ENCODE data around the gene RAD51B.

The RAD51B gene

GRCh38 chr14:68230202-68230949 lies 410.8 kb downstream of the RAD51B start:
- H3K9ac ChIP-seq (ENCODE audit: low read length): no peak overlapping the region
- no peak for DNase-seq
- no peaks in the 10 kb centered on the region for H3K79me2 ChIP-seq (ENCODE audit: control insufficient read depth, insufficient read depth, low read length)
- no CpG with 5 or more reads among the region's 3 CpGs for WGBS (ENCODE audit: extremely low coverage, insufficient coverage, low lambda C conversion rate)
- no peak overlapping the region for H3K27ac ChIP-seq (ENCODE audit: low read depth, low read length)
- peak overlapping the region; percentile 12 for H2BK15ac ChIP-seq (replicated peaks; ENCODE audit: low read depth)
- no peak overlapping the region for H2AK5ac ChIP-seq (ENCODE audit: low read length)
- no peak overlapping the region for H2BK5ac ChIP-seq (ENCODE audit: low read length)
- H3K4ac ChIP-seq (ENCODE audit: low read depth, low read length): no peak overlapping the region
- no peak overlapping the region for H3K4me3 ChIP-seq (ENCODE audit: low read length)
- H3K23ac ChIP-seq (ENCODE audit: low read length): no peak overlapping the region
- no peak overlapping the region for H4K5ac ChIP-seq (ENCODE audit: low read length)
- no peak overlapping the region for H3K4me2 ChIP-seq (ENCODE audit: low read length)
- H3K36me3 ChIP-seq (ENCODE audit: control insufficient read depth, insufficient read depth, low read length): no peaks in the 10 kb centered on the region
- no peaks in the 10 kb centered on the region for H3K27me3 ChIP-seq (ENCODE audit: insufficient read depth, low read length, poor library complexity)
- no peak overlapping the region for H3K56ac ChIP-seq (ENCODE audit: low read length)
- no peaks in the 10 kb centered on the region for H3K4me1 ChIP-seq (ENCODE audit: control insufficient read depth, low read depth, low read length)
- no peak overlapping the region for H2BK120ac ChIP-seq (ENCODE audit: low read depth, low read length)
- H3K79me1 ChIP-seq (ENCODE audit: low read length): no peaks in the 10 kb centered on the region
- no peak overlapping the region for H3K18ac ChIP-seq (ENCODE audit: low read length)
- no peak overlapping the region for H4K8ac ChIP-seq (ENCODE audit: low read depth, low read length)

- H2BK120ac ChIP-seq (ENCODE audit: low read depth, low read length): no peak overlapping the region
- H3K56ac ChIP-seq (ENCODE audit: low read length): no peak overlapping the region
- H3K23ac ChIP-seq (ENCODE audit: low read length): no peak overlapping the region
- H3K18ac ChIP-seq (ENCODE audit: low read length): no peak overlapping the region
- H2BK5ac ChIP-seq (ENCODE audit: low read length): no peak overlapping the region
- no peaks in the 10 kb centered on the region for H3K36me3 ChIP-seq (ENCODE audit: control insufficient read depth, insufficient read depth, low read length)
- H3K4me3 ChIP-seq (ENCODE audit: low read length): no peak overlapping the region
- H3K4me2 ChIP-seq (ENCODE audit: low read length): no peak overlapping the region
- no peak overlapping the region for H3K4ac ChIP-seq (ENCODE audit: low read depth, low read length)
- no peak overlapping the region for H2BK15ac ChIP-seq (replicated peaks; ENCODE audit: low read depth)
- no peaks in the 10 kb centered on the region for H3K79me1 ChIP-seq (ENCODE audit: low read length)
- peak; percentile 51 for DNase-seq
- H4K5ac ChIP-seq (ENCODE audit: low read length): no peak overlapping the region
- no peaks in the 10 kb centered on the region for H3K27me3 ChIP-seq (ENCODE audit: insufficient read depth, low read length, poor library complexity)
- no peaks in the 10 kb centered on the region for H3K79me2 ChIP-seq (ENCODE audit: control insufficient read depth, insufficient read depth, low read length)
- no peak overlapping the region for H4K8ac ChIP-seq (ENCODE audit: low read depth, low read length)
- H3K27ac ChIP-seq (ENCODE audit: low read depth, low read length): no peak overlapping the region
- 100% methylated on average over 1 of the region's 2 CpGs for WGBS (ENCODE audit: extremely low coverage, insufficient coverage, low lambda C conversion rate)
- H2AK5ac ChIP-seq (ENCODE audit: low read length): no peak overlapping the region
- no peak overlapping the region for H3K9ac ChIP-seq (ENCODE audit: low read length)
- no peaks in the 10 kb centered on the region for H3K4me1 ChIP-seq (ENCODE audit: control insufficient read depth, low read depth, low read length)
These were observed 411.6 kb downstream of the RAD51B start for GRCh38 chr14:68230950-68231717.

GRCh38 chr14:68231898-68232297 lies 412.3 kb downstream of the RAD51B start:
- Histone ChIP-seq H3K56ac (ENCODE audit: low read length) (no peak overlapping the region), H3K4me3 (ENCODE audit: low read length) (no peak overlapping the region), H2BK15ac (replicated peaks; ENCODE audit: low read depth) (no peak overlapping the region), H3K27ac (ENCODE audit: low read depth, low read length) (no peak overlapping the region), H3K79me2 (ENCODE audit: control insufficient read depth, insufficient read depth, low read length) (no peaks in the 10 kb centered on the region), H2BK120ac (ENCODE audit: low read depth, low read length) (no peak overlapping the region), H4K8ac (ENCODE audit: low read depth, low read length) (no peak overlapping the region), H2AK5ac (ENCODE audit: low read length) (no peak overlapping the region), H4K5ac (ENCODE audit: low read length) (no peak overlapping the region), H3K9ac (ENCODE audit: low read length) (no peak overlapping the region), H3K79me1 (ENCODE audit: low read length) (no peaks in the 10 kb centered on the region), H3K27me3 (ENCODE audit: insufficient read depth, low read length, poor library complexity) (no peaks in the 10 kb centered on the region), H3K18ac (ENCODE audit: low read length) (no peak overlapping the region), H3K4me1 (ENCODE audit: control insufficient read depth, low read depth, low read length) (no peaks in the 10 kb centered on the region), H3K4me2 (ENCODE audit: low read length) (no peak overlapping the region), H3K4ac (ENCODE audit: low read depth, low read length) (no peak overlapping the region), H3K23ac (ENCODE audit: low read length) (no peak overlapping the region), H3K36me3 (ENCODE audit: control insufficient read depth, insufficient read depth, low read length) (no peaks in the 10 kb centered on the region), H2BK5ac (ENCODE audit: low read length) (no peak overlapping the region)
- DNase-seq: no peak
- WGBS (ENCODE audit: extremely low coverage, insufficient coverage, low lambda C conversion rate): no CpG with 5 or more reads among the region's 1 CpG

DNA sequence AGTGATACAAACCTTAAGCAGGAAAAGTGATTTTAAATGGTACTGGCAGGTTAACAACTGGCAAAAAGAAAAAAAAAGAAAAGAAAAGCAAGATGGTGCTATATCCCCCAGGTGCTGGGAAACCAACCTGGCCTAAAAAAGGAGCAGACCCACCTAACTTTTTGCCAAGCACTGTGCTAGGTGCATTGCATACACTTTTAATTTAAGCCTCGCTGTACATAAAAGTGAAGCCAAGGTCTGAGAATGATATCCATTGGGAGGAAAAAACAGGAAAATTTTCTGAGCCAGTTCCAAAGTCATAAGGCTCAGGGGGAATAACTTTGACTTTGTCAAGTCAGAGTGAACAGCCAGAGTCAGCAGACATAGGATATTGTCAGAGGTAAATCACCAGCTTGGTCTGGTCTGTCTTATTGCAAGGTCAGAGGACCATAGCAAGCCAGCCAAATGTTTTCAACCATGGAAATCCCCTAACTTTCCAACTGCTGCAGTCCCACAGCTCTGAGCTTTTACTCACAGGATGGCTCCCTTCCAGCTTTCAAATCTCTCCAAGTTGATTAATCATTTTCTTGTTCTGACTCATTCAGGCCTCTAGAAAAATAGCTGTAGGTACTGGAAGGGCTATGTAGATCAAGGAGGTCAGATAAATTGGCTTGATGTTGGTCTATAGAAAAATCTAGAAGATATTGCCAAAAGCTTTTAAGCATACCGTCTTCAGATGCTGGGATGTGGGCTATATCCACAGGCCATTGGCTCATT lies 412.9 kb downstream of the RAD51B start:
- H3K56ac ChIP-seq (ENCODE audit: low read length): no peak overlapping the region
- no peak overlapping the region for H4K5ac ChIP-seq (ENCODE audit: low read length)
- no peak overlapping the region for H2AK5ac ChIP-seq (ENCODE audit: low read length)
- H4K8ac ChIP-seq (ENCODE audit: low read depth, low read length): no peak overlapping the region
- H3K27me3 ChIP-seq (ENCODE audit: insufficient read depth, low read length, poor library complexity): no peaks in the 10 kb centered on the region
- H3K23ac ChIP-seq (ENCODE audit: low read length): no peak overlapping the region
- no peak overlapping the region for H2BK15ac ChIP-seq (replicated peaks; ENCODE audit: low read depth)
- H3K4ac ChIP-seq (ENCODE audit: low read depth, low read length): peak overlapping the region; percentile 52
- WGBS (ENCODE audit: extremely low coverage, insufficient coverage, low lambda C conversion rate): no CpG with 5 or more reads among the region's 2 CpGs
- no peak overlapping the region for H3K4me2 ChIP-seq (ENCODE audit: low read length)
- H3K18ac ChIP-seq (ENCODE audit: low read length): no peak overlapping the region
- no peak overlapping the region for H2BK5ac ChIP-seq (ENCODE audit: low read length)
- no peak overlapping the region for H3K4me3 ChIP-seq (ENCODE audit: low read length)
- no peak overlapping the region for H2BK120ac ChIP-seq (ENCODE audit: low read depth, low read length)
- H3K27ac ChIP-seq (ENCODE audit: low read depth, low read length): no peak overlapping the region
- no peaks in the 10 kb centered on the region for H3K79me1 ChIP-seq (ENCODE audit: low read length)
- H3K36me3 ChIP-seq (ENCODE audit: control insufficient read depth, insufficient read depth, low read length): no peaks in the 10 kb centered on the region
- DNase-seq: no peak
- no peaks in the 10 kb centered on the region for H3K79me2 ChIP-seq (ENCODE audit: control insufficient read depth, insufficient read depth, low read length)
- H3K4me1 ChIP-seq (ENCODE audit: control insufficient read depth, low read depth, low read length): no peaks in the 10 kb centered on the region
- no peak overlapping the region for H3K9ac ChIP-seq (ENCODE audit: low read length)

DNA sequence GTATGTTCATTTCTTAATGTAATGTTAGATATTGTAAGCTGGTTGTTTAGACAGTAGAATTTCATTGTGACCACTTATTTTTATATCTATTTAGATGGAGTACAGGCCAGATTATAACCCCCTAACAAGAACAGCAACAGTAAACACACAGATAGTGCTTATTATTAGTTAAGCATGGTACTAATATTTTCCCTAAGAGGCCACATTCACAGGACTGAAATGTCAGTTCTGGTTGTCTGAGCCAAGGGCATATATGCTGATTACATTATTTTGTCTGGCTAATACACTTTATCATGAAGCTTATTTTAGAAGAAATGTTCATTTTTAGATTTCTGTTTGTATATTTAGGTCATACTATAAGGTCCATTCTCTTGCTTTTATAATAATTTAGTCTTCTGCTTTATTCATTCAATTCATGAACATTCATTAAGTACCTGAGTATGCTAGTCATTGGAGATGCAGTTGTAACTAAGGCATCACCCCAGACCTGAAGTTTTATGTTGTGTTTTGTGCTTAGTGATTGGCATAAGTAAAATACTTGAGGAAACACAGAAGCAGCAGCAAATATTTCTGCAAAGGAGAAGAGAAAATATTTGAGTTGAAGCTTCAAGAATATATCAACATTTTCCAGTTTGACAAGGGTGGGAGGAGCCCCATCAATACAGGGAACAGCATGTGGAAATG lies 413.7 kb downstream of the RAD51B start:
- no peak overlapping the region for H2BK120ac ChIP-seq (ENCODE audit: low read depth, low read length)
- no peak overlapping the region for H3K23ac ChIP-seq (ENCODE audit: low read length)
- no peak overlapping the region for H3K27ac ChIP-seq (ENCODE audit: low read depth, low read length)
- no peak overlapping the region for H2BK5ac ChIP-seq (ENCODE audit: low read length)
- no peak overlapping the region for H3K18ac ChIP-seq (ENCODE audit: low read length)
- no peak overlapping the region for H2AK5ac ChIP-seq (ENCODE audit: low read length)
- H2BK15ac ChIP-seq (replicated peaks; ENCODE audit: low read depth): no peak overlapping the region
- H4K8ac ChIP-seq (ENCODE audit: low read depth, low read length): no peak overlapping the region
- H3K4ac ChIP-seq (ENCODE audit: low read depth, low read length): no peak overlapping the region
- no peaks in the 10 kb centered on the region for H3K36me3 ChIP-seq (ENCODE audit: control insufficient read depth, insufficient read depth, low read length)
- no peak overlapping the region for H3K4me3 ChIP-seq (ENCODE audit: low read length)
- no peaks in the 10 kb centered on the region for H3K79me2 ChIP-seq (ENCODE audit: control insufficient read depth, insufficient read depth, low read length)
- no peaks in the 10 kb centered on the region for H3K79me1 ChIP-seq (ENCODE audit: low read length)
- no peaks in the 10 kb centered on the region for H3K27me3 ChIP-seq (ENCODE audit: insufficient read depth, low read length, poor library complexity)
- DNase-seq: no peak
- no peak overlapping the region for H3K9ac ChIP-seq (ENCODE audit: low read length)
- H3K4me1 ChIP-seq (ENCODE audit: control insufficient read depth, low read depth, low read length): no peaks in the 10 kb centered on the region
- H4K5ac ChIP-seq (ENCODE audit: low read length): no peak overlapping the region
- no peak overlapping the region for H3K56ac ChIP-seq (ENCODE audit: low read length)
- no peak overlapping the region for H3K4me2 ChIP-seq (ENCODE audit: low read length)
